ENCODE results near the gene PTPRE.

The PTPRE gene

DNA sequence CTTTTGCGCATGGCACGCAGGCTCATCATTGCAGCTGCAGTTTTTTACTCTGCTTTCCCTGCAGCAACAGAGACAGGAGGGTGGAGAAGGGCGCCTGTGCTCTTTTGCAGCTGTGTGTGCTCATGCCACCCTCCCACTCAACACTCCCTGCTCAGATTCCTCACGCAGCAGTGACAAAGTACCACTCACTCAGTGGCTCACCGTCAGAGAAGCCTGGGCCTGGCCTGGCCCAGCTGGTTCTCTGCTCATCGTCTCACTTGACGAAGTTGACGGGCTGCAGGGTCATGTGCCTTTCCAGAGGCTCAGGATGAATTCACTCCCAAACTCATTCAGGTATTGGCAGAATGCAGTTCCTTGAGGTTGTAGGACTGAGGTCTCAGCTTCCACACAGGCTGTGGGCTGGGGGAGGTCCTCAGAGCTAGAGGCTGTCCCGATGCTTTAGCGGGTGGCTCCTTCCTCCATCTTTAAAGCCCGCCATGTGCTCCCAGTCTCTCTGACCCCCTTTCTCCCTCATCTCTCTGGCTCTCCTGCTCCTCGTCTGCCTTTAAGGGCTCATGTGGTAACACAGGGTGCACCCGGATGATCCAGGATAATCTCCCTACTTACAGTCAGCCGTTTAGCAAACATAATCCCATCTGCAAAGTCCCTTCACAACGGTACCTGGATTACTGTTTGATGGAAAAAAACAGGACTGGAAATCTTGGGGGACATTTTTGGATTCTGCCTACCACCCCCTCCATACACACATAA is 25.8 kb downstream of the PTPRE start:
- DNase-seq = no peak

DNA sequence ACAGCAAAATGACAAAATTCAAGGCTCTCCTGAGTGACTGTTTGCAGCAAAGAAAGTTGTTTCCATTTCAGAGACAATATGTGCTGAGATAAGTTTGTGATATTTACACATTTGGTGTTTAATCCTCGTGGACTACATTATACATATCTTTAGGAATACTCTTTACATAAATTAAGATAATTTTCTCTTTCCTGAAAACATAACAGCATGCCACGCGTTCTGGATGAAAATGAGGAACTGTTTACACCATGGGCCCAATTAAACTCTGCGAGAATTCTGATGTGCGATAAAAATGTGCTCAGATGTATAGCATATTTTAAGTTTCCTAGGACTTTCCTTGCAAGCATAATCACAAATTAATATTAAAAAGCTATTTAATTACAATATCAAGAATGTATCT is 26.4 kb downstream of the PTPRE start:
- DNase-seq = no peak

- DNase-seq = no peak
Observed at GRCh38 chr10:127934383-127934782, 27.5 kb downstream of the PTPRE start.

DNA sequence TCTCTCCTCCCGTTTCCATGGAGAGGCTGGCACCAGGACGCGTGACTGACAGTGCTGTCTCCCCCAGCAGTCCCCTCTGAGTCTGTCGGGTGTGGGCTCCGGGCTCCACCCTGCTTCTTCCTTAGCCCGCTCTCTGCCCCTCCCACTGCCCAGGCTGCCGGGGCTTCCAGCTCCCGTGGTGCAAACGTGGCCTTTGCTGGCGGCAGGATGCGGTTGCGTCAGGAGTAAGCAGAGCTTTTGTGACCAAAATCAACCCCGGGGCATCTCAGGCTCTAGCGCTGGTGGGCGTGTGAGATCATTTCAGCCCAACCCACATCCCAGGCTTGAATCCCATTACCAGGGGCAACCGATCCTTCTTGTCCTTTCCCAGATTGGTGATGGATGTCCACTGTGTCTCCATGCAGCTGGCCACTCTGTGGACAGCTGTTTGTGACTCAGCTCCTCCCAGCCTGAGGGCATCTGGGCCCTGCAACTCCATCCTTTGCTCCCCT is 28.2 kb downstream of the PTPRE start:
- DNase-seq = no peak

DNA sequence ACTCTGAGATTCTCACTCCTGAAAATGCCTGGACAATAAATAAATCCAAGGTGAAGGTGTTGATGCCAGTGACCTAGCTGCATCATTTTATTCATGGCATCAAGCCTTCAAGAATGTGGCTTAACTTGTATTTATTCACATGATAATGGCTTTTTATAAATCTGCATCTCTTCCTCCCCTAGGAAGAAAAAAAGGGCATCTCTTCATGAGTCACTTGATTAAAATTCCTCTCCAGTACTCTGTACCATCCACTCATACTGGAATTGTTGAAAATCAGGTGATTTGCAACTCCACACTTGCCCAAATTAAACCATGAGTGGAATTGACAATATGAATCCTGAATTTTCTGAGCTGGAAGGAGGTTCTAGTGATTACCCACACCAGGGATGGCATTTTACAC is 30.2 kb downstream of the PTPRE start:
- DNase-seq = no peak

- no peak for DNase-seq
Observed at GRCh38 chr10:127937915-127938463, 31.1 kb downstream of the PTPRE start.

DNA sequence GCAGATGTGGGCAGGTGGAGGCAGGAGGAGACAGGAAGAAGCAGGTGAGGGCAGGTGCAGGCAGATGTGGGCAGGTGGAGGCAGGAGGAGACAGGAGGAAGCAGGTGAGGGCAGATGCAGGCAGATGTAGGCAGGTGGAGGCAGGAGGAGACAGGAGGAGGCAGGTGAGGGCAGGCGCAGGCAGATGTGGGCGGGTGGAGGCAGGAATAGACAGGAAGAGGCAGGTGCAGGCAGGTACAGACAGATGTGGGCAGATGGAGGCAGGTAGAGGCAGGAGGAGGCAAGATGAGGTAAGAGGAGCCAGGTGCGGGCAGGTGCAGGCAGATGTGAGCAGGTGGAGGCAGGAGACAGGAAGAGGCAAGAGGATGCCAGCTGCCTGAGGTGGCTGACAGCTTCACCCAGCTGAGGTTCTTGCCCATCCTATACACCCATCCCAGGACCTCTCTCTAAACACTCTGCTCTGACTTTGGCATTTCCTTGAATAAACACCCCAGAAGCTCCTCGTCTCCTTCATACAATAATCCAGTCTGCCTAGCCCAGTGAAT is 33.0 kb downstream of the PTPRE start:
- DNase-seq = no peak

GRCh38 chr10:127940866-127941640 is 34.1 kb downstream of the PTPRE start:
- DNase-seq = no peak

DNA sequence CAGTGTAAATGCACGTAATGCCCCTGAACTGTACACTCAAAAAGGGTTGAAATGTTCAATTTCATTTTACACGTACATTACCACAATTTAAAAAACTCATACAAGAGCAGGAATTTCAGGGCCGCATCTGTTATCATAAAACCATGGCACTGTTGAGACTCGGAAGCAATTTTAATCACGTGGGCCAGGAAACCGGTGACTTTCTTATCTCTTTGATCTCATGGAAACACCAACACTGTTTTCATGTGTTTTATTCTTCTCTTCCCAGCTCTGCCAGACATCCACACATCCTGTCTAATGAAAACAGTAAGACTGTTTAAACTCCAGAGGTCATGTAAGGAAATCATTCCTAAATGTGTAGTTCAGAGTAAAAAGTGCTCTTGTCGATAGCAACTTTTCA is 35.9 kb downstream of the PTPRE start:
- DNase-seq = no peak

- DNase-seq = no peak
Observed at GRCh38 chr10:127943336-127943910, 36.5 kb downstream of the PTPRE start.

DNA sequence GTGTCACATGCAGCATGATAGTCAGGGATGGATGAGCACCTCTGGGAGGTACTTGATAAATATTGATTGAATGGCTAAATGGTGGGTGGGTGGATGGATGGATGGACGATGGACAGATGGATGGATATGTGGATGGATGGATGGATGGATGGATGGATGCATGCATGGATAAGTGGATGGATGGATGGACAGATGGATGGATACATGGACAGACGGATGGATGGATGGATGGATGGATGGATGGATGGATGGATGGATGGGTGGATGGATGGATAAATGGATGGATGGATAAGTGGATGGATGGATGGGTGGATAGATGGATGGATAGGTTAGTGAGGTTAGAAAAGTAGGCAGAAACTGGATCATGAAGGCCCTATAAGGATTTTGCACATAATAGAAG is 37.4 kb downstream of the PTPRE start:
- no peak for DNase-seq

DNA sequence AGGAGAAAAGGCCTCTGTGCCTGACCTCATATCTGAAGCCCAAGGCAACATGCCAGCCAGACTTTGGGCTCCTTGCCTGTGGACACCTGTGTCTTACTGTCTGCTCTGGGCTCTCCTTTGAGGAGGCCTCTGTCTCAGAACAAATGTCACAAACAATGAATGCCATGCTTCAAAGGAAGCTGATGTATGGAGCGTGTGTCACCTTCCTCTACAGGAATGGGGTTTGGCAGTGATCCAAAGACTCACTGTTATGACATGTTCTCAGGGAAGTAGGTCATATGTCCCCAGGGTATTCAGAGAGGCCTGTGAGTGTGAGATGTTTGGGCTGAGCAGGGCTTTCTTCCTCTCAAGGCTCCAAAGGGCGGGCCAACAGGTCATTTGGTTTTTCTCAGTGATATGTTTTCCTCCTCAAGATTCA is 38.4 kb downstream of the PTPRE start:
- peak in 1 of 5 experiments; percentile 2 for DNase-seq

DNA sequence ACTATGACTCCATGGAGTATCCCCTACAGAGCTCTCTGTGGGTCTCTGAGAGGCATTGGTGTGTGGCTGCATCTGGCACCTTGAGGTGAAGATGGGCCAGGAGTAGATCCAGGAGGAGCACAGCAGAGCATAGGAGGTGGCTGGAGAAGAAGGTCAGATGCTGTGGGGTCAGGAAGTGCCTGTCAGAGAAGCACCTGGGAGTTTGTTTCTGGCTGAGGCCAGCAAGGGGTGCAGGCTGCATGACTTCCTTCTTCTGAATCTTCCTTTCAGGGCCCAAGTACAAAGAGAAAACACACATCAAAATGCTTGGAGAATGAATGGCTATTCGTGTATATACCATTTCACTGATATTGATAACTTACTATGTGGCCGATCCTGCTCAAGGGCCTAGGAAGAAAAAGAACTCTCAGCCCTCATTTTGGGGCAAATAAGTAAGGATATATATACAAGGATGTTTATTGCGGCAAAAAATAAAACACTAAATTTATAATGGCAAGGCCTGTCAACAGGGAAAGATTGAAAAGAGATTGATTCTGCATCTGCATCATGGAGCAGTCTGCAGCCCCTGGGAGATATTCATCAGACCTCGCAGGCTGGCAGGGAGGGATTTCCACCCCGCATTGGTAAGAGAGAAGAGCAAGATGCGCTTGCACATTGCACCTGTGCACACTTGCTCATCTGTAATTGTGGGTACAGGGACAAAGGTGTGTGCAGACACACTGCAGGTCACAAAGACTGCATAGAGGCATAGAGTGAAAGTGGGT is 39.2 kb downstream of the PTPRE start:
- no peak for DNase-seq

GRCh38 chr10:127947211-127947610 is 40.3 kb downstream of the PTPRE start:
- no peak for DNase-seq

- DNase-seq = no peak
Observed at GRCh38 chr10:127948791-127949190, 41.9 kb downstream of the PTPRE start.

GRCh38 chr10:127949831-127950230 is 42.9 kb downstream of the PTPRE start:
- no peak for DNase-seq

- no peak for DNase-seq
Observed at GRCh38 chr10:127951861-127952574, 45.1 kb downstream of the PTPRE start.

GRCh38 chr10:127952575-127952869 is 45.6 kb downstream of the PTPRE start:
- peak in 1 of 5 experiments; percentile 8 for DNase-seq

- DNase-seq = no peak
Observed at GRCh38 chr10:127952918-127953317, 46.0 kb downstream of the PTPRE start.

- no peak for DNase-seq
Observed at GRCh38 chr10:127953876-127954275, 47.0 kb downstream of the PTPRE start.

DNA sequence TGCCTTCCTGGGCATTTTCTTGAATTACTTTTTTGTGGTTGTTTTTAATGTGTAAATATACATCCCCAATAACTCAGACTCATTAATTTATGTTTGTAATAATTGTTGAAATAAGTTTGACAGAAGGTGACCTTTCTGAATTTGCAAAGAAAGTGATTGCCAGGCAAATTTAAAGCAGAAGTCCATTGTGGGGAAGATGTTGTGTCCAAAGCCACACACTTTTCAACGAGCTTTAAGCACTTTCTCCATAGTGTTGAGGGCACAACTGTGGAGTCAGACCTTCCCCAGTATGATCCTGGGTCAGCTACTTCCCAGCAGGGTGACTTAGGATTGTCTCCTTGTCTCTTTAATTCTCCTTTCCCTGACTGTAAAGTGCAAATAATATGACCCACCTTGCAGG is 52.5 kb downstream of the PTPRE start:
- DNase-seq = no peak

GRCh38 chr10:127961071-127961470 is 54.2 kb downstream of the PTPRE start:
- DNase-seq = no peak

All from T-helper 2 cell (primary cell).